ENCODE results near the gene DVL1. TPM values are rescaled to one million over a fixed set of nuclear protein-coding genes. Genes with fewer than 3 reads are reported as not detected.
A peak's percentile ranks its signal among the peaks of the same experiment; 100 is the strongest.

DVL1 gene
- total RNA-seq, 2 experiments from 2014 or later = 29.1 to 30.7 TPM

DNA sequence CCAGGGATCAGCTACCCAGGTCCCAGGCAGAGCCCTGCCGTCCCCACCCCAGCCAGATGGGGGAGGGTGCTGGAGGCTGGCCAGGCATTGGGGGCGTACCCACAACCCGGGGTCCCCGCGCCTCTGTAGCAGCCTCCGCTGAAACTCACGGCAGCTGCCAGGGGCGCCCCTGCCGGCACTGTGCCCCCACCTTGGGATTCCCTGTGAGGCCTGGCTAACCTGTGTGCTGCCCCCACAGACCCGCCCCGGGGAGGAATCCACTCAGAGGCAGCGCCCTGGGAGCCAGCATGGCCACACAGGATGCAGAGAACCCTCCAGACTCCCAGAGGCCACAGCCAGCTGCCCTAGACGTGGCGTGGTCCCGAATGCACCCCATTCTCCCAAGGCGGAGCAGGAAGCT, 3.8 kb downstream of the DVL1 start:
- no peaks in the 10 kb centered on the region for H3K27me3 Mint-ChIP-seq (ENCODE audit: low read depth)
- H3K36me3 Mint-ChIP-seq (ENCODE audit: low read depth) = peaks cover 11% of the 10 kb centered on the region
- no peak overlapping the region for H3K27ac Mint-ChIP-seq
- POLR2A ChIA-PET = interaction anchor here (1.4 kb wide), 1 partner anchor 30 kb away, joined by 3 read pairs; the partner anchor contains the start of gene AURKAIP1
- H3K9me3 Mint-ChIP-seq (ENCODE audit: insufficient read depth) = no peaks in the 10 kb centered on the region
- DNase-seq (no peak), ATAC-seq (no peak)
- CTCF ChIA-PET = no interaction called here
- H3K4me3 Mint-ChIP-seq = no peak overlapping the region
- peaks cover 20% of the 10 kb centered on the region for H3K4me1 Mint-ChIP-seq (ENCODE audit: low read depth)

GRCh38 chr1:1344655-1345361, 4.4 kb downstream of the DVL1 start:
- ATAC-seq (no peak), DNase-seq (no peak)
- Mint-ChIP-seq H3K4me3 (no peak overlapping the region), H3K36me3 (ENCODE audit: low read depth) (peaks cover 11% of the 10 kb centered on the region), H3K4me1 (ENCODE audit: low read depth) (peaks cover 20% of the 10 kb centered on the region), H3K9me3 (ENCODE audit: insufficient read depth) (no peaks in the 10 kb centered on the region), H3K27ac (no peak overlapping the region), H3K27me3 (ENCODE audit: low read depth) (no peaks in the 10 kb centered on the region)
- POLR2A ChIA-PET = interaction anchor here (1.4 kb wide), 1 partner anchor 30 kb away, joined by 3 read pairs; the partner anchor contains the start of gene AURKAIP1
- CTCF ChIA-PET = no interaction called here

DNA sequence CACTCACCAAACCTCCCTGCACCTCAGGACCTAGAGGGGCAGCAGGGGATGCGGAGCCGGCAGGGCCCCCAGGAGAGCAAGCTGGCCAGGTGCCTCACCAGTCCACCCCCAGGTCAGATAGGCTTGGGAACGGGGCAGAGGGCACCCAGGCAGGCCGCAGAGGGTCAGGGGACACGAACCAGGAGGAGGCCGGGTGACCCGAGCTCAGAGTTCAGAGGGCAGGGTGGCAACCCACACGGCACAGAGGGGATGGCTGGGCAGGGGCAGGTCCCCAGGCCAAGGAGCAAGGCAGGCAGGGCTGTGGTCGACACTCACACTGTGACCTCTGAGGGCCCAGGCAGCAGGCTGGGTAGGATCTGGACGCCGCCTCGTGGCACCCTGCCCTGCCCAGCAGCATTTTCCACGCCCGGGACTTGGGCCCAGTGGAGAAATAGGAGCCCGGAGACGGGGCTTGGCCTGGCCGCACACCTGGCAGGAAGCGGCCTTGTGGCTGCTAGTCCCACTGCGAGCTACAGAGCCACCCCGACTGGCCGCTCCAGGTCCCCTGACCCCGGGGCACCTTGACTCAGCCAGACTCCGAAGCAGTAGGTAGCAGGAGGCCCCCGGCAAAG, 5.3 kb downstream of the DVL1 start:
- CTCF ChIA-PET = no interaction called here

DNA sequence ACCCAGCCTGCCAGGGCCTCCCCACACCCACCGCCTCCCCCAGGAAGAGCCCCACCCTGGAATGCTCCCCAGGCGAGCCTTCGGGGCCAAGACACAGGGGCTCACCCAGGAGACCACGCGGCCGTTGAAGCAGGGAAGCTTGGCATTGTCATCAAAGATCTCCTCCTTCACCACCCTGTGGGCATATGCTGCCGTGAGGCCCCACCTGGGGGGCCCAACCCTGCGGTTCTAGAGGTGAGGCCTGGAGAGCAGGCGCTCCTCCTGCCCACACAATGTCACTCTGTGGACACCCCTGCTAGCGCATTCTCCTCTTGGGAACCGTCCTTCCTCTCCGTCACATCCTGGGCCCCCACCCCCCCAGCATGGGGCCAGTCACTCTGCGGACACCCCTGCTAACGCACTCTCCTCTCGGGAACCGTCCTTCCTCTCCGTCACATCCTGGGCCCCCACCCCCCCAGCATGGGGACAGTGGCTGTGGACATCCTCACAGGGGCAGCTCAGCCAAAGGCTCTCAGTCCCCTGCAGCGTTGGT, 6.6 kb downstream of the DVL1 start:
- H3K27me3 Mint-ChIP-seq (ENCODE audit: low read depth) = no peaks in the 10 kb centered on the region
- no peaks in the 10 kb centered on the region for H3K9me3 Mint-ChIP-seq (ENCODE audit: insufficient read depth)
- DNase-seq (no peak), ATAC-seq (no peak)
- H3K36me3 Mint-ChIP-seq (ENCODE audit: low read depth) = peaks cover 18% of the 10 kb centered on the region
- H3K4me3 Mint-ChIP-seq = no peak overlapping the region
- H3K4me1 Mint-ChIP-seq (ENCODE audit: low read depth) = peaks cover 13% of the 10 kb centered on the region
- H3K27ac Mint-ChIP-seq = no peak overlapping the region
- POLR2A ChIA-PET = no interaction called here
- CTCF ChIA-PET = no interaction called here

More for the DNA sequence above, 5.3 kb downstream of the DVL1 start:
- H3K4me1 Mint-ChIP-seq (ENCODE audit: low read depth) = peaks cover 20% of the 10 kb centered on the region
- no peak for ATAC-seq
- peaks cover 14% of the 10 kb centered on the region for H3K36me3 Mint-ChIP-seq (ENCODE audit: low read depth)
- no peak overlapping the region for H3K27ac Mint-ChIP-seq
- H3K9me3 Mint-ChIP-seq (ENCODE audit: insufficient read depth) = no peaks in the 10 kb centered on the region
- H3K4me3 Mint-ChIP-seq = no peak overlapping the region
- POLR2A ChIA-PET = no interaction called here
- H3K27me3 Mint-ChIP-seq (ENCODE audit: low read depth) = no peaks in the 10 kb centered on the region
- DNase-seq = no peak

DNA sequence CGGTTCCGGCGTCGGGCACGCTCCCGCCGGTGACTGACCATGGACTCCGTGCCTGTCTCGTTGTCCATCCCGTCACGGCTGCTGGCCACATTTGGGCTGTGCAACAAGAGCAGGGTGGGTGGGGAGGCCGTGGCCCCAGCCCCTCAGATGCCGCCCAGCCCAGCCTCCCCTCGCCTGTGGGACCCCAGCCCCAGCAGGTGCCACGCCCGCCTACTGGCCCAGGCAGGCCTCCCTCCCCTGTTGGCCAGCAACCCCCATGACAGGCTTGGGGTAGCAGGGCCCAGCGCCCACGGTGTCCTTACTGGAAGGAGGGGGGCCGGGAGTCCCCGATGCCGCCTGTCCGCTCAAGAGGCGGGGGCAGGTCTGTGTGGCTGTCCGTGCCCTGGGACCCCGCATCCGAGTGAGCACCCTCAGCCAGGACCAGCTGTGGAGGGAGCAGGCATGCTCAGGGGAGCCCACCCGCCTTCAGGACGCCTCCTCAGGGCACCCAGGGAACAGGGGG, 7.1 kb downstream of the DVL1 start:
- peaks cover 18% of the 10 kb centered on the region for H3K36me3 Mint-ChIP-seq (ENCODE audit: low read depth)
- H3K4me1 Mint-ChIP-seq (ENCODE audit: low read depth) = peaks cover 7% of the 10 kb centered on the region
- CTCF ChIA-PET = no interaction called here
- ATAC-seq = no peak
- H3K4me3 Mint-ChIP-seq = no peak overlapping the region
- H3K27me3 Mint-ChIP-seq (ENCODE audit: low read depth) = no peaks in the 10 kb centered on the region
- H3K27ac Mint-ChIP-seq = no peak overlapping the region
- POLR2A ChIA-PET = no interaction called here
- H3K9me3 Mint-ChIP-seq (ENCODE audit: insufficient read depth) = no peaks in the 10 kb centered on the region
- DNase-seq = no peak

GRCh38 chr1:1341549-1342021, 7.6 kb downstream of the DVL1 start:
- Mint-ChIP-seq H3K4me1 (ENCODE audit: low read depth) (peaks cover 3% of the 10 kb centered on the region), H3K27ac (no peak overlapping the region), H3K27me3 (ENCODE audit: low read depth) (no peaks in the 10 kb centered on the region), H3K9me3 (ENCODE audit: insufficient read depth) (no peaks in the 10 kb centered on the region), H3K4me3 (no peak overlapping the region), H3K36me3 (ENCODE audit: low read depth) (peaks cover 18% of the 10 kb centered on the region)
- CTCF ChIA-PET = no interaction called here
- DNase-seq (no peak), ATAC-seq (no peak)
- POLR2A ChIA-PET = no interaction called here

DNA sequence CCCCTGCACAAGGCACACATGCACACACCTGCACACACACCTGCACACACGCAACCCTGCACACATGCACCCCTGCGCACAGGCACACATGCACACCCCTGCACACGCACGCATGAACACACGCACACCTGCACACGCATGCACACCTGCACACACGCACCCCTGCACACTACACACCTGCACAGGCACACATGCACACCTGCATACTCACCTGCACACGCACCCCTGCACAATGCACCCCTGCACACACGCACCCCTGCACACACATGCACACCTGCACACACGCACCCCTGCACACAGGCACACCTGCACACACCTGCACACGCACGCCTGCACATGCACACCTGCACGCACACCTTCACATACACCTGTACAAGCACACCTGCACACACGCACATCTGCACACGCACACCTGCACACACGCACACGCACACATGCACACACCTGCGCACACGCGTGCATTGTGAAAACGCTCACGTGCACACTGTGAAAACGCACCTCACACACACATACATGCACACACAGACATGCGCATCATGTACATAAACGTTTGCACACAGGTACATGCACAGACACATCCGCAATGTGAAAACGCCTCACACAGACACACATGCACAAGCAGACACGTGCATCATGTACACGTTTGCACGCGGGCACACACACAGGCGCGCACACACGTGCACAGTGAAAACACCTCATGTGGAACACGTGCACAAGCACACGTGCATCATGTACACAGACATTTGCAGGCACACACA, 8.2 kb downstream of the DVL1 start:
- Mint-ChIP-seq H3K4me1 (ENCODE audit: low read depth) (peaks cover under 1% of the 10 kb centered on the region), H3K9me3 (ENCODE audit: insufficient read depth) (no peaks in the 10 kb centered on the region), H3K27me3 (ENCODE audit: low read depth) (no peaks in the 10 kb centered on the region), H3K27ac (no peak overlapping the region), H3K36me3 (ENCODE audit: low read depth) (peaks cover 18% of the 10 kb centered on the region), H3K4me3 (no peak overlapping the region)
- DNase-seq = no peak
- ATAC-seq = no peak
- ChIA-PET CTCF (no interaction called here), POLR2A (no interaction called here)

GRCh38 chr1:1340185-1340584, 9.0 kb downstream of the DVL1 start:
- no peak overlapping the region for H3K4me3 Mint-ChIP-seq
- ChIA-PET CTCF (no interaction called here), POLR2A (no interaction called here)
- ATAC-seq (no peak), DNase-seq (no peak)
- H3K27ac Mint-ChIP-seq = no peak overlapping the region
- no peaks in the 10 kb centered on the region for H3K27me3 Mint-ChIP-seq (ENCODE audit: low read depth)
- no peaks in the 10 kb centered on the region for H3K9me3 Mint-ChIP-seq (ENCODE audit: insufficient read depth)
- peaks cover 18% of the 10 kb centered on the region for H3K36me3 Mint-ChIP-seq (ENCODE audit: low read depth)
- H3K4me1 Mint-ChIP-seq (ENCODE audit: low read depth) = no peaks in the 10 kb centered on the region

DNA sequence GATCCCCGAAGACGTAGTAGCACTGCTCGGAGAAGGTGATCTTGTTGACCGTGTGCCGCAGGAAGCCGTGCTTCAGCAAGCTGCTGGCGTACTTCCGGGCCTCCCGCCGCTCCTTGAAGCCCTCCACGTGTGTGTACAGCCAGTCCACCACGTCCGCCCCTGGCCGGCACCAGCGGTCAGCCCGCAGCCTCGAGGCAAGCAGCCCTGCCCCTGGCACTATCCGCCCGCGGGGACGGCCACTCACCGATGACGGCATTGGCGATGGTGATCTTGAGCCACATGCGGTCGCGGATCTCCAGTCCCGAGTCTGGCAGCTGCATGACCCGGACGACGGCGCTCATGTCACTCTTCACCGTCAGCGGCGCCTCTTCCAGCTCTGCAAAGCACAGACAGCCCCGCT, 10.9 kb downstream of the DVL1 start:
- Mint-ChIP-seq H3K4me3 (no peak overlapping the region), H3K4me1 (ENCODE audit: low read depth) (no peaks in the 10 kb centered on the region)
- CTCF ChIA-PET = no interaction called here

DNA sequence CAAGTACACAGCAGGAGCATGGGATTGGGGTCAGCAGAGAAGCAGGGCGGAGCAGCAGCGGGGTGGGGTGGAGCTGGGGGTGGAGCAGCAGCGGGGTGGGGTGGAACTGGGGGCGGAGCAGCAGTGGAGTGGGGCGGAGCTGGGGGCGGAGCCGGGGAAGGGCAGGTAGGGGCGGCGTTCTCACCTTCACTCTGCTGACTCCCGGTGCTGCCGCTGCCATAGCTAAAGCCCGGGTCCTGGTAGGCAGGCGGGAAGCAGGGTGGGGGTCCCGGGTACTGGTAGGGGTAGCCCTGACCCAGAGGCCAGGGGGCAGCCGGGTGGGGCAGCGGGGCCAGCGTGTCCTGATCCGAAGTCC, 11.4 kb downstream of the DVL1 start:
- ATAC-seq = peak; percentile 66
- H3K9me3 Mint-ChIP-seq (ENCODE audit: insufficient read depth) = no peaks in the 10 kb centered on the region
- ChIA-PET CTCF (no interaction called here), POLR2A (no interaction called here)
- H3K27me3 Mint-ChIP-seq (ENCODE audit: low read depth) = no peaks in the 10 kb centered on the region
- no peaks in the 10 kb centered on the region for H3K4me1 Mint-ChIP-seq (ENCODE audit: low read depth)
- no peak for DNase-seq
- H3K4me3 Mint-ChIP-seq = no peak overlapping the region
- peaks cover 18% of the 10 kb centered on the region for H3K36me3 Mint-ChIP-seq (ENCODE audit: low read depth)
- no peak overlapping the region for H3K27ac Mint-ChIP-seq

More for the DNA sequence above, 10.9 kb downstream of the DVL1 start:
- POLR2A ChIA-PET = no interaction called here
- no peaks in the 10 kb centered on the region for H3K27me3 Mint-ChIP-seq (ENCODE audit: low read depth)
- H3K36me3 Mint-ChIP-seq (ENCODE audit: low read depth) = peaks cover 18% of the 10 kb centered on the region
- no peak for DNase-seq
- ATAC-seq = no peak
- H3K9me3 Mint-ChIP-seq (ENCODE audit: insufficient read depth) = no peaks in the 10 kb centered on the region
- H3K27ac Mint-ChIP-seq = no peak overlapping the region

GRCh38 chr1:1336931-1337792, 12.1 kb downstream of the DVL1 start:
- ChIA-PET CTCF (no interaction called here), POLR2A (interaction anchor here (0.6 kb wide), 1 partner anchor 23 kb away, joined by 4 read pairs; no protein-coding TSS in a partner anchor)
- Mint-ChIP-seq H3K4me1 (ENCODE audit: low read depth) (no peaks in the 10 kb centered on the region), H3K36me3 (ENCODE audit: low read depth) (peaks cover 18% of the 10 kb centered on the region), H3K4me3 (no peak overlapping the region), H3K27ac (no peak overlapping the region), H3K27me3 (ENCODE audit: low read depth) (no peaks in the 10 kb centered on the region), H3K9me3 (ENCODE audit: insufficient read depth) (no peaks in the 10 kb centered on the region)
- DNase-seq (no peak), ATAC-seq (no peak)

All from activated CD8-positive, alpha-beta T cell treated with anti-CD3 and anti-CD28 coated beads, Interleukin-2, amount 10 ng/mL, durations not matched to agents 7 days and 5 days (primary cell).